Mesendoderm (in vitro differentiated cells): Measurements from ENCODE around the gene MRPL53.

Experiments
- DNase-seq: peaks from one replicate; pipeline ENCODE4 v3.0.0; 2013
- H2AK5ac ChIP-seq: 2 replicates; pipeline ENCODE4 v1.6.1; 2013; ENCODE audit warnings: low read length, inconsistent platforms
- H2BK120ac ChIP-seq: 2 replicates; pipeline ENCODE4 v1.6.1; 2013; ENCODE audit warnings: low read depth, mild to moderate bottlenecking, low read length, moderate library complexity, mixed read lengths
- H2BK15ac ChIP-seq: replicated peaks from 2 replicates; pipeline ENCODE4 v1.6.1; 2013; ENCODE audit warnings: low read depth, mild to moderate bottlenecking, moderate library complexity
- H2BK5ac ChIP-seq: 2 replicates; pipeline ENCODE4 v1.6.1; 2013; ENCODE audit warnings: low read length, inconsistent platforms
- H3K18ac ChIP-seq: 2 replicates; pipeline ENCODE4 v1.6.1; 2013; ENCODE audit warnings: mild to moderate bottlenecking, low read length, mixed read lengths
- H3K23ac ChIP-seq: one replicate; pipeline ENCODE4 v1.6.1; 2013; ENCODE audit warnings: low read length
- H3K27ac ChIP-seq: 2 replicates; pipeline ENCODE4 v1.5.1; 2013; ENCODE audit warnings: low read depth, mild to moderate bottlenecking, inconsistent platforms, low read length, moderate library complexity
- H3K27me3 ChIP-seq: 2 replicates; pipeline ENCODE4 v1.6.1; 2013; ENCODE audit warnings: low read length, control low read depth, mild to moderate bottlenecking, inconsistent platforms; ENCODE audit not compliant: insufficient read depth, poor library complexity
- H3K36me3 ChIP-seq: 2 replicates; pipeline ENCODE4 v1.6.1; 2013; ENCODE audit warnings: low read length, inconsistent platforms; ENCODE audit not compliant: control insufficient read depth, insufficient read depth
- H3K4ac ChIP-seq: one replicate; pipeline ENCODE4 v1.6.1; 2013; ENCODE audit warnings: low read depth, mild to moderate bottlenecking, low read length, moderate library complexity
- H3K4me1 ChIP-seq: 2 replicates; pipeline ENCODE4 v1.6.1; 2013; ENCODE audit warnings: low read depth, low read length, inconsistent platforms; ENCODE audit not compliant: control insufficient read depth
- H3K4me2 ChIP-seq: 2 replicates; pipeline ENCODE4 v1.6.1; 2013; ENCODE audit warnings: low read length
- H3K4me3 ChIP-seq: 2 replicates; pipeline ENCODE4 v1.5.1; 2013; ENCODE audit warnings: mild to moderate bottlenecking, low read length
- H3K56ac ChIP-seq: one replicate; pipeline ENCODE4 v1.6.1; 2013; ENCODE audit warnings: low read length
- H3K79me1 ChIP-seq: 2 replicates; pipeline ENCODE4 v1.6.1; 2013; ENCODE audit warnings: low read length, inconsistent platforms
- H3K79me2 ChIP-seq: 2 replicates; pipeline ENCODE4 v1.6.1; 2013; ENCODE audit warnings: mild to moderate bottlenecking, low read length; ENCODE audit not compliant: control insufficient read depth, insufficient read depth
- H3K9ac ChIP-seq: 2 replicates; pipeline ENCODE4 v1.6.1; 2013; ENCODE audit warnings: low read length, inconsistent platforms
- H4K5ac ChIP-seq: one replicate; pipeline ENCODE4 v1.6.1; 2013; ENCODE audit warnings: low read length
- H4K8ac ChIP-seq: one replicate; pipeline ENCODE4 v1.6.1; 2013; ENCODE audit warnings: low read depth, mild to moderate bottlenecking, control low read depth, low read length, moderate library complexity
- WGBS: extraction: QIAGEN DNeasy Blood & Tissue Kit; methylation state at CpG from one replicate; pipeline ENCODE4 v1.1.7; 2013; ENCODE audit warnings: low lambda C conversion rate, missing lambda C conversion rate; ENCODE audit not compliant: insufficient coverage; ENCODE audit errors: extremely low coverage; 5-methylcytosine and 5-hydroxymethylcytosine counted together

Gene MRPL53

DNA sequence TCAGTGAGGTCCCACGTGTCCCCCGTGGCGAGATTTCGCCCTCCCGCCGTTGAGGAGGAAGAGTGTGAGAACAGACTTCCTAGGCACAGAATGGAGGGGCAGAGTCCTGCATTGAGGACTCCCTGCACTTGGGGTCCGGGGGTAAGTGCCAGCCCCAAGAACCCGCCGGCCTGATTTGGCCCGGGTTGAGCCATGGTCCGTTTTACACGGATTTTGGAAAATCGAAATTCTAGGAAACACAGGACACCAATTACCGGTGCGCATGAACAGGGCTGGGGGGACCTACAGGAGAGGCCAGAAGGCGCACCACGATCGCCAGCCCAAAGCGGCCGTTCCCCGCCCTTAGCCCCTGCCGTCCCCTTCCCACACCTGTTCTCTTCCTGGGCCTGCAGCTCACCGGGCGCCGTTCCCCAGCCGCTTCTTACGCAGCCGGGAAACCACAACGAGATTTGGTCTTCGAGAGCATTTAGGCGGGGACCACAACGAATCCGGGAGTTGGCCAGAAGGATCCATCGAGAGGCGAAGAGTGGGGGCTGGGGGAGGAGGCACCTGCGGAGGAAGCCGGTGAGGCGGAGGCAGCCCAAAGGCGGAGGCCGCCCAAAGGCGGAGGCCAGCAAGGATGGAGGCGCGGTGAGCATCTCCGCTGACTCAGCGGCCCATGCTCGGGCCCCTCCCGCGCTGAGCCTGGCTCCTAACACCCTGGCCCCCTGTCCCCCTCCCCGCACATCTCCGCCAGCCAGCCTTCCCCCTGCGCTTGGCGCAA lies 41.3 kb upstream of the MRPL53 start:
- no peaks in the 10 kb centered on the region for H3K36me3 ChIP-seq
- H3K18ac ChIP-seq = no peak overlapping the region
- no peak for DNase-seq
- peaks cover 3% of the 10 kb centered on the region for H3K4me1 ChIP-seq
- H3K27me3 ChIP-seq = peaks cover 76% of the 10 kb centered on the region
- no peaks in the 10 kb centered on the region for H3K79me2 ChIP-seq
- no peaks in the 10 kb centered on the region for H3K79me1 ChIP-seq
- no peak overlapping the region for H2BK120ac ChIP-seq
- H3K4me2 ChIP-seq = peak overlapping the region; percentile 20
- H2BK5ac ChIP-seq = no peak overlapping the region
- H3K23ac ChIP-seq = no peak overlapping the region
- H4K5ac ChIP-seq = no peak overlapping the region
- no peak overlapping the region for H3K27ac ChIP-seq
- H3K56ac ChIP-seq = peak overlapping the region; percentile 25
- H2AK5ac ChIP-seq = no peak overlapping the region
- H2BK15ac ChIP-seq = no peak overlapping the region
- no CpG with 5 or more reads among the region's 52 CpGs for WGBS
- H3K9ac ChIP-seq = no peak overlapping the region
- no peak overlapping the region for H3K4me3 ChIP-seq
- H3K4ac ChIP-seq = no peak overlapping the region
- no peak overlapping the region for H4K8ac ChIP-seq

DNA sequence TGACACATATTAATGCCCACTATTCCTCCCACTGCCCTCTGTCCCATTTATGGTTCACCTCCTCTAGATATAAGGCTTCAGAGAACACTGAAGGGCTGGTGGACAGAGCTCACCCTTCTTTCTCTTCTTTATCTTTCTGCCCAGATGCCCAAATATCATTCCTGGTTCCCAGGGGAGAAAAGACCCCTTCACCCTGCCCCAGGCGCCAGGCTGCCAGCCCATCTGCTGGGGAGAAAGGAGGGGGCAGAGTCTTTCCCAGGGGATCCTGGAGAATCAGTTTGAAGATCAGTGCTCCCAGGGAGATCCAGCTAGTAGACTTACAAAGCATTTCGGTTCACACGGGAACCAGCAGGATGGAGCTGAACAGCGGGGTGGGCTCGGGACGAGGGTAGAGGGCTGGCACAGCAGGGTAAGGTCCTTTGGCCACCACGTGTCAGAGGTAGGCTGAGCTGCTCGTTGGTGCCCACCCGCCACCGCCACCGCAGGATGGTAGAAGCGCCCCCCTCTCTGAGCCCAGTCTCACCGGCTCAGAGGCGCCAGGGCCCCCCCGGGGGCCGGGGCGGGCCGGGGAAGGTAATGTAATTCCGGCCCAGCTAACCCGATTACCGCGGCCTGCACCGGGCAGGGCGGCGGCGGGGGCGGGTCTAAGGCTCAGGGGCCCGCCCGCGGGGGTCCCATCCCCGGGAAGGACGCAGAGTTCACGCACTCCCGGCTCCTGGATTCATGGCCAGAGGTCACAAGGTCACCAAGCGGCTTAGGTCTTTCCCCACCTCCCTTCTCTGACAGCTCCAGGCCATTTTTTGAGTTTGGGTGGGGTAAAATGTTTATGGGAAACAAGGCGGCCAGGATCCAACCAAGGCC lies 40.5 kb upstream of the MRPL53 start:
- DNase-seq = no peak
- Histone ChIP-seq H3K79me1 (no peaks in the 10 kb centered on the region), H3K18ac (no peak overlapping the region), H3K23ac (no peak overlapping the region), H3K4me1 (peaks cover 4% of the 10 kb centered on the region), H2AK5ac (no peak overlapping the region), H3K27ac (no peak overlapping the region), H3K56ac (peak overlapping the region; percentile 25), H3K9ac (no peak overlapping the region), H2BK15ac (no peak overlapping the region), H3K36me3 (no peaks in the 10 kb centered on the region), H4K5ac (no peak overlapping the region), H3K4me2 (peak overlapping the region; percentile 20), H3K27me3 (peaks cover 70% of the 10 kb centered on the region), H3K4ac (no peak overlapping the region), H3K79me2 (no peaks in the 10 kb centered on the region), H4K8ac (no peak overlapping the region), H2BK5ac (no peak overlapping the region), H2BK120ac (no peak overlapping the region), H3K4me3 (no peak overlapping the region)
- no CpG with 5 or more reads among the region's 36 CpGs for WGBS

DNA sequence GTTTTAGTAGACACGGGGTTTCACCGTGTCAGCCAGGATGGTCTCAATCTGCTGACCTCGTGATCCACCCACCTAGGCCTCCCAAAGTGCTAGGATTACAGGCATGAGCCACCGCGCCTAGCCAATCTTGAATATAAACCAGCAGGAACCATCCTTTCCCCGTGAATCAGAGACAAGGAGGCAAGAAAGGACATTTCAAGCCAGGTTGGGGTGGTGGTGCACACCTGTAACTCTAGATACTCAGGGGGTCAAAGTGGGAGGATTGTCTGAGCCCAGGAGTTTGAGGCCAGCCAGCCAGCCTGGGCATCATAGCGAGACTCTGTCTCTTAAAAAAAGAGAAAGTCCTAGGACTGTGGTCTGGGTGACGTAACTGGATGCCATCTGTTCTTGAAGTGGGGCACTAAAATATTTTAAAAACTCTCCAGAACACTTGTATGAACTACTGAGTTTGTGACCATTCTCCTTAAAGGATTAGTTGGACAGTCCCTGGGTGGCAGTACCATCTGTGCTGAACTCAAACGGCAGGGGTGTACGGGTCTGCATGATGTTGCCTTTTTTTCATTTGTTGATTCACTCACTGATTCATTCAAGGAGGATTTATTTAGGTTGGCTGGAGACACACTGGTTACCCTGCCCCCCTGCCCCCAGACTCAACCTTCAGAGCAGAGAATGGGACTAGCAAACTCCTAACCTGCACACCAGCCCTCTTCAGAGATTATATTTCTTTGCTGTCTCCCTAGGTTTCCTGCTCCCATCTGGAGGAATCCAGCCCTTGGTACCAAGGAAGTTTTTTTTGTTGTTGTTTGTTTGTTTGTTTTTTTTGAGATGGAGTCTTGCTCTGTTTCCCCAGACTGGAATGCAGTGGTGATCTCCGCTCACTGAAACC lies 38.9 kb upstream of the MRPL53 start:
- no peak overlapping the region for H3K18ac ChIP-seq
- no peak for DNase-seq

DNA sequence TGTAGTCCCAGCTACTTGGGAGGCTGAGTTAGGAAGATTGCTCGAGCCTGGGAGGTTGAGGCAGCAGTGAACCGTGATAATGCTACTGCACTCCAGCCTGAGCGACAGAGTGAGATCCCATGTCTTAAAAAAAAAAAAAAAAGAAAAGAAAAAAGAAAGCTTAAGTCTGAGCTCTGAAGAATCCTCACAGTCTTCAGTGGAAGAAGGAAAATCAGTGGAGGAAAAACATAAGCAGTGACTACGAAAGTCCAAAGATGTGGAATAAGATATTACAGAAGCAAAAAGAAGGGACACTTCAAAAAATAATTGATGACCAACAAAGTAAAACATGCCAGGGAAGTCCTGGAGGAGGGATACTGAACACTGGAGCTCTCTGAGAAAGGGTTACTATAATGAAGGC lies 37.8 kb upstream of the MRPL53 start:
- peaks cover 46% of the 10 kb centered on the region for H3K27me3 ChIP-seq
- H3K36me3 ChIP-seq = no peaks in the 10 kb centered on the region
- no peak overlapping the region for H3K4ac ChIP-seq
- no peaks in the 10 kb centered on the region for H3K79me1 ChIP-seq
- H2AK5ac ChIP-seq = no peak overlapping the region
- H3K27ac ChIP-seq = no peak overlapping the region
- no peak overlapping the region for H3K4me2 ChIP-seq
- H3K18ac ChIP-seq = no peak overlapping the region
- no peak overlapping the region for H3K9ac ChIP-seq
- H3K23ac ChIP-seq = no peak overlapping the region
- H4K8ac ChIP-seq = no peak overlapping the region
- no peak for DNase-seq
- H2BK120ac ChIP-seq = no peak overlapping the region
- H4K5ac ChIP-seq = no peak overlapping the region
- peaks cover 9% of the 10 kb centered on the region for H3K4me1 ChIP-seq
- WGBS = no CpG with 5 or more reads among the region's 4 CpGs
- no peak overlapping the region for H2BK15ac ChIP-seq
- H3K4me3 ChIP-seq = no peak overlapping the region
- no peak overlapping the region for H2BK5ac ChIP-seq
- no peaks in the 10 kb centered on the region for H3K79me2 ChIP-seq
- H3K56ac ChIP-seq = no peak overlapping the region

More for the DNA sequence above, 38.9 kb upstream of the MRPL53 start:
- Histone ChIP-seq H2BK5ac (no peak overlapping the region), H3K36me3 (no peaks in the 10 kb centered on the region), H2BK15ac (no peak overlapping the region), H2BK120ac (no peak overlapping the region), H3K27me3 (peaks cover 56% of the 10 kb centered on the region), H3K4me2 (no peak overlapping the region), H3K79me1 (no peaks in the 10 kb centered on the region), H3K23ac (no peak overlapping the region), H3K9ac (no peak overlapping the region), H3K79me2 (no peaks in the 10 kb centered on the region), H3K56ac (no peak overlapping the region), H2AK5ac (no peak overlapping the region), H3K4ac (no peak overlapping the region), H3K4me1 (peaks cover 9% of the 10 kb centered on the region), H4K8ac (no peak overlapping the region), H3K27ac (no peak overlapping the region), H4K5ac (no peak overlapping the region), H3K4me3 (no peak overlapping the region)
- no CpG with 5 or more reads among the region's 11 CpGs for WGBS

DNA sequence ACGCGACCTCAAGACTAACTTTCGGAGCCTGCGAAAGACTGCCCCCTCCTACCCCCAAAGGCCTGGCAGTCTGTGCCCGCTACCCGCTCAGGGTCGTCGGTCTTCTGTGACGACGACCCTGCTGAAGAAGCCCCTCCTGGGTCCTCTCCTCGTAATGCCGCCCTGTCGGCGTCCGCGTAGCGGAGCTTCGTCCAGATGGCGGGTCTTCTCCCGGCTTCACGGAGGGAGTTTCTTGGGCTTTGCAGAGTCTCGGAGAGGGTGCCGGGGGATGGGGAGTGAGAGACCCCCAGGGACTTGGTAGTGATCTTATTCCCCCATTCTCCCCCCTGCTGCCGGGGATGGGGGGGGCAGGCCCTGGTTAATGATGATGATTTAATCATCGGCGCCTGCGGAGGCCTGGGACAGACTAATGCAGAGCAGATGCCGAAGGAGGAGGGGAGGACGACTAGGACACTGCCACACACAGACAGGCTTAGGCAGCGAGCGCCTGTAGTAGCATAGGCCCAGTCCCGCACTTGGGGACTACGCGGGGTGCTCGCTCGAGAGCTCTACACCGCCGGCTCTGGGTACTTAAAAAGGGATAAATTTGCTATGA lies 35.5 kb upstream of the MRPL53 start:
- Histone ChIP-seq H3K23ac (no peak overlapping the region), H3K9ac (peak overlapping the region; percentile 87), H4K8ac (no peak overlapping the region), H2BK15ac (no peak overlapping the region), H3K27ac (peak overlapping the region; percentile 42), H3K4me3 (peak overlapping the region; percentile 68), H2AK5ac (no peak overlapping the region), H3K36me3 (no peaks in the 10 kb centered on the region), H3K18ac (peak overlapping the region; percentile 97), H3K27me3 (peaks cover 43% of the 10 kb centered on the region), H3K4me2 (peak overlapping the region; percentile 83), H3K79me2 (no peaks in the 10 kb centered on the region), H2BK5ac (peak overlapping the region; percentile 79), H3K79me1 (no peaks in the 10 kb centered on the region), H3K4me1 (peaks cover 6% of the 10 kb centered on the region), H3K56ac (peak overlapping the region; percentile 92), H3K4ac (peak overlapping the region; percentile 90), H2BK120ac (peak overlapping the region; percentile 66), H4K5ac (peak overlapping the region; percentile 44)
- WGBS = no CpG with 5 or more reads among the region's 38 CpGs
- DNase-seq = peak; percentile 73
